ENCODE measurements around the gene PCTP.

The PCTP gene

GRCh38 chr17:55750750-55751657 lies at the start of gene PCTP:
Gene PCTP, plus strand, starts transcription at chr17:55751051. Its CDS starts 53 bp downstream, at chr17:55751104.
- DNase-seq (ENCODE audit: low read depth) = no peak

- DNase-seq (ENCODE audit: low read depth) = no peak
These were observed 48.7 kb upstream of the PCTP start for GRCh38 chr17:55702150-55702549.

- DNase-seq (ENCODE audit: low read depth) = no peak
These were observed 46.5 kb upstream of the PCTP start for GRCh38 chr17:55704401-55704800.

GRCh38 chr17:55705847-55706246 lies 45.0 kb upstream of the PCTP start:
- no peak for DNase-seq (ENCODE audit: low read depth)

- DNase-seq (ENCODE audit: low read depth) = no peak
These were observed 43.8 kb upstream of the PCTP start for GRCh38 chr17:55706808-55707773.

- no peak for DNase-seq (ENCODE audit: low read depth)
These were observed 42.5 kb upstream of the PCTP start for GRCh38 chr17:55708175-55708974.

- DNase-seq (ENCODE audit: low read depth) = no peak
These were observed 41.4 kb upstream of the PCTP start for GRCh38 chr17:55709440-55709839.

GRCh38 chr17:55709984-55710383 lies 40.9 kb upstream of the PCTP start:
- DNase-seq (ENCODE audit: low read depth) = no peak

- no peak for DNase-seq (ENCODE audit: low read depth)
These were observed 40.4 kb upstream of the PCTP start for GRCh38 chr17:55710410-55710809.

- no peak for DNase-seq (ENCODE audit: low read depth)
These were observed 39.9 kb upstream of the PCTP start for GRCh38 chr17:55710829-55711496.

- DNase-seq (ENCODE audit: low read depth) = no peak
These were observed 33.4 kb upstream of the PCTP start for GRCh38 chr17:55717432-55717831.

- no peak for DNase-seq (ENCODE audit: low read depth)
These were observed 32.7 kb upstream of the PCTP start for GRCh38 chr17:55717898-55718735.

- DNase-seq (ENCODE audit: low read depth) = no peak
These were observed 29.7 kb upstream of the PCTP start for GRCh38 chr17:55720919-55721836.

GRCh38 chr17:55722016-55722736 lies 28.7 kb upstream of the PCTP start:
- no peak for DNase-seq (ENCODE audit: low read depth)

GRCh38 chr17:55722742-55723487 lies 27.9 kb upstream of the PCTP start, which contains the start of gene TMEM100:
Gene TMEM100, minus strand, starts transcription at chr17:55722864. Its CDS starts 1,794 bp downstream, at chr17:55721070.
- DNase-seq (ENCODE audit: low read depth) = no peak

- no peak for DNase-seq (ENCODE audit: low read depth)
These were observed 27.4 kb upstream of the PCTP start for GRCh38 chr17:55723488-55723848.

- no peak for DNase-seq (ENCODE audit: low read depth)
These were observed 24.4 kb upstream of the PCTP start for GRCh38 chr17:55726440-55726839.

- no peak for DNase-seq (ENCODE audit: low read depth)
These were observed 23.6 kb upstream of the PCTP start for GRCh38 chr17:55727275-55727674.
